Lung (tissue), 12 donors: ENCODE data around the gene TM4SF4. TPM values are rescaled to one million over a fixed set of nuclear protein-coding genes. Genes with fewer than 3 reads are reported as not detected.

Source experiments
- ATAC-seq: fragments of 200-7000 bp; cut with Tn5 transposase; one replicate; pipeline ENCODE4 v1.9.1; 2020; ENCODE audit warnings: moderate number of reproducible peaks; ENCODE audit not compliant: insufficient read depth, low FRiP score
- DNase-seq, 3 donors: peaks; one replicate each; pipeline ENCODE4 v3.0.0-alpha.2; 2013 to 2017
- H3K27ac ChIP-seq, 2 donors: one replicate each; pipeline ENCODE4 v1.5.1; 2013; ENCODE audit warnings: mild to moderate bottlenecking in 2 of 2, moderate library complexity in 2 of 2, control low read depth in 1 of 2, inconsistent platforms in 1 of 2, low read depth in 1 of 2, low read length in 1 of 2
- H3K27me3 ChIP-seq, 3 donors: one replicate each; pipeline ENCODE4 v1.5.1; 2013; ENCODE audit warnings: low read length in 2 of 3; ENCODE audit not compliant: control insufficient read depth in 3 of 3, insufficient read depth in 3 of 3
- H3K36me3 ChIP-seq, 4 donors: one replicate each; pipeline ENCODE4 v1.5.1; 2013; ENCODE audit warnings: low read length in 4 of 4, mild to moderate bottlenecking in 1 of 4, moderate library complexity in 1 of 4; ENCODE audit not compliant: control insufficient read depth in 4 of 4, insufficient read depth in 4 of 4
- H3K4me1 ChIP-seq, 5 donors: one replicate each; pipeline ENCODE4 v1.5.1; 2013; ENCODE audit warnings: low read length in 5 of 5, mild to moderate bottlenecking in 2 of 5, moderate library complexity in 1 of 5; ENCODE audit not compliant: control insufficient read depth in 5 of 5, insufficient read depth in 5 of 5
- H3K4me3 ChIP-seq: one replicate; pipeline ENCODE4 v1.5.1; 2013; ENCODE audit warnings: mild to moderate bottlenecking, control low read depth, moderate library complexity
- H3K9ac ChIP-seq, 2 donors: one replicate each; pipeline ENCODE4 v1.5.1; 2013; ENCODE audit warnings: low read length in 2 of 2, control low read depth in 1 of 2; ENCODE audit not compliant: insufficient read depth in 1 of 2
- H3K9me3 ChIP-seq, 4 donors: one replicate each; pipeline ENCODE4 v1.5.1; 2013; ENCODE audit warnings: low read length in 3 of 4, mild to moderate bottlenecking in 1 of 4, moderate library complexity in 1 of 4; ENCODE audit not compliant: control insufficient read depth in 4 of 4, insufficient read depth in 3 of 4
- CTCF ChIP-seq: IDR thresholded peaks from 2 replicates; pipeline ENCODE4 v1.5.1; 2012; ENCODE audit warnings: mild to moderate bottlenecking; ENCODE audit errors: control extremely low read depth, extremely low read depth
- WGBS, 2 donors: extraction: QIAGEN DNeasy Blood & Tissue Kit; methylation state at CpG; one replicate each; pipeline ENCODE4 v1.1.7; 2013; 5-methylcytosine and 5-hydroxymethylcytosine counted together
- polyA plus RNA-seq, 2 donors: library from polyadenylated mRNA; stranded (reverse); fragments of 200-250 nt; gene quantifications; one replicate each; pipeline ENCODE4 v1.2.1, GENCODE V29; 2013
- total RNA-seq, 2 donors: library from RNA; depleted of rRNA in 1 of 2; stranded (reverse); fragments of >200 nt in 1 of 2; gene quantifications; one replicate each; pipeline ENCODE4 v1.2.1, GENCODE V29; 2014 to 2021
- donor health status: control.
- donor health status: control.
- donor health status: Bipolar disorder and iron deficiency.
- donor health status: healthy.
- donor health status: DM: yes; HTN: yes; CAD: no.

The TM4SF4 gene
- total and polyA plus RNA-seq, 4 donors, result 0.22 to 4.4 (median 2.0) TPM

- DNase-seq (no peak), ATAC-seq (no peak)
- Histone ChIP-seq H3K4me1 (peaks cover 3 to 18% (median 5%) of the 10 kb centered on the region in 5 donors), H3K27me3 (no peaks in the 10 kb centered on the region), H3K36me3 (peaks cover 5 to 16% (median 11%) of the 10 kb centered on the region in 4 donors), H3K4me3 (no peak overlapping the region), H3K9me3 (no peaks in the 10 kb centered on the region), H3K27ac (peak overlapping the region in 1 of 2 donors; percentile 27), H3K9ac (no peak overlapping the region)
- 58 to 71% methylated on average over 3 of the region's 3 CpGs for WGBS, 2 donors
- TF ChIP-seq CTCF, result no peak
Measured at GRCh38 chr3:149541091-149541491, 66.6 kb downstream of the TM4SF4 start.

DNA sequence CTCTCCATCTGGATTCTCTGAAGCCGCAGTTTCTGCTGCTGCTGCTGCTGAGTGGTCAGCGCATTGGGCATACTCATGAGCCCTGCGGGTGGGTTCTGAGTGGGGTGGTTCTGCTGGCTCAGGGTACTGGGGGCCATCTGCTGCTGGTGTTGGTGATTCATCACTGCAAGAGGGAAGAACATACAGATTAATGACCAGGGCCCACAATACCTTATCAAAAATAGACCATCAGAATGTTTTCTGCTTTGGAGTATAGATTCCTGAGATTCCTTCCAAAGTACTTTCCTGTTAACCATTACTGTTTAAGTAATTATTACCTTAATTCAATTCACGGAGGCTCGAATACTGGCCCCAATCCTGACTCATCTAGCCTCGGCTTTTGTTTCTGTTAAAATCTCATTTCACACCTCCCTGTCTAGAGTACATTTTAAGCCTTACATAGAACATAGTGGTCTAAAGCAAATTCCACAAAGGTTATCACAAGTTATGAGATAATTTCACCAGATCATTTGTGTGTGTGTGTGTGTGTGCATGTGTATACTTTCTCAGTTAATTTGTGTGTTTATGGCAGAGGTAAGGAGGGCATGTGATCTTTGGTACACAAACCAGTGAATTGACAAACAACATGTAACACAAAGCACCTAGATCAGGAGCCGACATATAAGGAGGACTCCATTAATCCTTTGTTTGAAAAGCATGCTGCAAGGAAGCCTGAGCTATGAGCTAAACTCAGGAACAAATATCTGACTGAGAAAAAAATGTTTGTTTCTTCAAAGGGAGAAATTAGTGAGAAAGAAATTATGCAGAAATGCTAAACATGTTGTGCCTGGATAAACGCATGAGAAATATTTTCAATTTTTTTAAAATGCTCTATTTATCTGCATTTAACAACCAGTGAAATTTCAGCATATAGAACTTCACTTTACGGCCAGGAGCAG lies 68.1 kb downstream of the TM4SF4 start:
- Histone ChIP-seq H3K9me3 (no peaks in the 10 kb centered on the region), H3K27me3 (no peaks in the 10 kb centered on the region), H3K36me3 (peaks cover 5 to 16% (median 11%) of the 10 kb centered on the region in 4 donors), H3K27ac (peak overlapping the region in 1 of 2 donors; percentile 72), H3K4me1 (peaks cover 0 to 15% (median 4%) of the 10 kb centered on the region in 5 donors), H3K4me3 (no peak overlapping the region), H3K9ac (peak overlapping the region in 1 of 2 donors; percentile 26)
- ATAC-seq (peak; percentile 47), DNase-seq (no peak)
- WGBS, 2 donors, result 69 to 79% methylated on average over 9 of the region's 9 CpGs
- no peak for TF ChIP-seq CTCF

GRCh38 chr3:149545049-149545448 lies 70.6 kb downstream of the TM4SF4 start:
- 97% methylated on average over 2 of the region's 2 CpGs for WGBS, 2 donors
- Histone ChIP-seq H3K27me3 (no peaks in the 10 kb centered on the region), H3K4me3 (no peak overlapping the region), H3K27ac (no peak overlapping the region), H3K9me3 (no peaks in the 10 kb centered on the region), H3K36me3 (peaks cover 5 to 14% (median 10%) of the 10 kb centered on the region in 4 donors), H3K9ac (no peak overlapping the region), H3K4me1 (peaks cover 0 to 15% (median 7%) of the 10 kb centered on the region in 5 donors)
- DNase-seq, result no peak
- no peak for ATAC-seq
- TF ChIP-seq CTCF, result no peak
